ENCODE results near the gene MISP3.

Gene MISP3

DNA sequence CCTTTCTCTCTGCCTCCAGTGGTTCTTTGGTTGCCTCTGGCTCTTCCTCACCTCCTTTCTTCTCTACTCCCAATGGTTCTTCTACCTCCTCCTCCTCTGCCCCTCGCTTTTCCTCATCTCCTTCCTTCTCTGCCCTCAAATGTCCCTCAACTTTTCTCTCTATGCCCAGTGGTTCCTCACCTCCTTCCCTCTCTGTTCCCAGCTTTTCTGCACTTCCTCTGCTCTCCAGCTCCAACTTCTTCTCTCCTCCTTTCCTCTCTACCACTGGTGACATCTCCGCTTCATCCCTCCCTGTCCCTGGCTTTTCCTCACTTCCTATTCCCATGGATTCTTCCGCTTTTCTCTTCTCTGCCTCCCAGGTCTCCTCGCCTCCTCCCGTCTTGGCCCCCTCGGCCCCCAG, 18.5 kb upstream of the MISP3 start:
- DNase-seq, result no peak

DNA sequence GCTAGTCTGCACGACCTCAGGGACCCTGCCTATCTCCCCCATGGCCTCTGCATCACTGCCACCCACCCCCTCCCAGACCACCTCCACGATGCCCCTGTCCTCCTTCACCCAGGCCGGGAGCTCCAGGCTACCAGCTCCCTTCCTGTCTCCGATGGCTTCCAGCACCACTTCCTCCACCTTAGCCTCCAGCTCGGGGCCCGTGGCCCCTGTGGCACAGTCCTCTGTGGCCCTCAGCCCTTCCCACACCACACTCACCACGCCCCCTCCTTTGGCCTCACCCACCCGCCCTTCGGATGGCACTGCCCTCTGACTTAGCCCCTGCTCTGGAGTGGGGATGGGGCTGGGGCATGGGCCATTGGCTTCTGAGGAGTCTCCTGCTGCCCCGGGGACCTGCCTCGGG, 17.9 kb upstream of the MISP3 start:
- no peak for DNase-seq

DNA sequence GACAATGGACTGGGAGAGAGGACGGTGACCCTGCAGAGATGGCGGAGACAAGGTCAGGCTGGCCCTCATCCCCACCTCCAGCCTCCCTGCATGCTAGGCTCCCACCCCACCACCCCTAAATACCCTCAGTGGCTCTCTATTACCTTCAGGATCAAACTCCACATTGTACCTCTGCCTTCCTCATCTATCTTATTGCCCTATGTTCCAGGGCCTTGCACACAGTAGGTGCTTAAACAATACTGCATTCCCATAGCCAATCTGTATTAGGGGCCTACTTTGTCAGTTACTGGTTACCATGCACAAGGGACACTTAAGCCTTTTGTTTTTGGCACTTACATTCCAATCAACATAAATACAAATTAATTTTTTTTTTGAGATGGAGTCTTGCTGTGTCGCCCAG, 17.2 kb upstream of the MISP3 start:
- no peak for DNase-seq

DNA sequence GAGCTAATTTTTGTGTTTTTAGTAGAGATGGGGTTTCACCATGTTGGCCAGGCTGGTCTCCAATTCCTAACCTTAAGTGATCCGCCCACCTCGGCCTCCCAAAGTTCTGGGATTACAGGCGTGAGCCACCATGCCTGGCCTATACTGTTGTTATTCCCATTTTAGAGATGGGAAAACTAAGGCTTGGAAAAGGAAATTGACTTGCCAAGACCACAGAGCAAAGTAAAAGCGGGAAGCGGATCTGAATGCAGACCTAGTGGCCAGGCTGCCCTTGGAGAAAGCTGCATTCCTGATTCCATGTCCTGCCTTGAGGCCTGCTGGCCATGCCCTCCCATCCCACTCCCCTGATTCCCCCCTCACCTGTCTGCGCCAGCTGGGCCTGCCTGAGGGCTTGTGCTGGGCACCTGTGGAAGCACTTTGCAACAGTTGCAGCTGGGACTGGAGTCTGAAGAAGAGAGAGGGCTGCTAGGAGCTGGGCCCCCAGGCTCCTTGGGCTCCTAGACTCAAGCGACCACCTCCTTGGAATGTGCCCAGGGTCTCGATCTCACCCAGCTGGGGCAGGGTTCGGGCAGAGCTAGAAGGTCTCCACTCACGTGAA, 16.4 kb upstream of the MISP3 start:
- DNase-seq, result no peak

DNA sequence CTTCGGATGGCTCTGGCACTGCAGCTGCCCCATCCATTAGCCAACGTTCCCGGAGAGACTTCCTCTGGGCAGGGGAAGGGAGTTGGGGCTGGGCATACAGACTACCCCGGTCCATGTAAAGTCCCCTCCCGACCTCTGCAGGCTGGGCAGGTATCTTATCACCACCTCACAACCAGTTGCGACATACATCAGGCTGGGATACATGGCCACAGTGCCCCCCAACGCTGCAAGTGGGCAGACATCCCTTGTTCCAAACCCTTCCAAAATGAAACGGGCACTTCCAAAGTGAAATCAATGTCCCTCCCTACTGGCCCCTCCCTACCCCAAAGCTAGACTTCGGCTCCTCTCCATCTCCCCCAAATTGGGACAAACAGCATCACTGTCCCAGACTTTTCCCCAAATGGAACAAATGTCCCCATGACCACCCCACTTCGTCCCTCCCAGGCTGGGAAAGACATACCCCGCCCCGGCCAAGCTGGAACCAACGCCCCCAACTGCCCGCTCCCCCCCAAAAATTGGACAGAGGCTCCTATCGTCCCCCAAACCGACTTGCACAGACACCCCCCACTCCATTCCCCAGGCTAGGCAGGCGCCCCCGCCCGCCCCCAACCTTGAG, 15.7 kb upstream of the MISP3 start:
- DNase-seq, result no peak

DNA sequence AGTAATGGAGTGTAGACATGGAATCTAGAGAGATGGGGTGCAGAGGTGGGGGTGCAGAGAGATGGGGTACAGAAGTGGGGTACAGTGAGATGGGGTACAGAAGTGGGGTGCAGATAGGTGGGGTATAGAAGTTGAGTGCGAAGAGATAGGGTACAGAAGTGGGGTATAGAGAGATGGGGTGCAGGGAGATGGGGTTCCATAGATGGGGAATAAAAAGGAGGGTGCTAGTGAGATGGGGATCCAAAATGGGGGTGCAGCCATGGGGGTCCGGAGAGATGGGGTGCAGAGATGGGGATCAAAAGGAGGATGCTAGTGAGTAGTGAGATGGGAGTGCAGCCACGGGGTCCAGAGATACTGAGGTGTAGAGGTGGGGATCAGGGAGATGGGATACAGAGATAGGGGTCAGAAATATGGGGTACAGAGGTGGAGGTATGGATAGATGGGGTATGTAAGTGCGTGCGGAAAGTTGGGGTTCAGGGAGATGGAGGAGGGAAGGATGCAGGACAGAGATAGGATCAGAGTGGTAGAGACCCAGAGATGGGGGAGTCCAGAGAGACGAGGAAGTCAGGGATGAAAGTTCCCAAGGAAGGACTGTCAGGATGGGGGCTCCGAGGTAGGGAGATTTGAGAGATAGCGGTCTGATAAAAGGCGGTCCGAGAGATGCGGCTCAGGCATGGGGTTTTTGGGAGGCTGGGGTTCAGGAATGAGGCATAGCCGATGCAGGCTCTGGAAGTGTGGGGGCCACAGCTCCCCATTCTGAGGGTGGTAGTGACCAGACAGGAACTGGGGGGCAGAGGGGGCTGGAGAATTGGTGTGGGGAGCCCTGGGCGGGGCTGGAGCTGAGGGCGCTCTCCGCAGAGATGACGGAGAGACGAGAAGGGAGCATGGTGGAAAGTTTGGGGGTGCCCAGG, 14.1 kb upstream of the MISP3 start:
- no peak for DNase-seq

DNA sequence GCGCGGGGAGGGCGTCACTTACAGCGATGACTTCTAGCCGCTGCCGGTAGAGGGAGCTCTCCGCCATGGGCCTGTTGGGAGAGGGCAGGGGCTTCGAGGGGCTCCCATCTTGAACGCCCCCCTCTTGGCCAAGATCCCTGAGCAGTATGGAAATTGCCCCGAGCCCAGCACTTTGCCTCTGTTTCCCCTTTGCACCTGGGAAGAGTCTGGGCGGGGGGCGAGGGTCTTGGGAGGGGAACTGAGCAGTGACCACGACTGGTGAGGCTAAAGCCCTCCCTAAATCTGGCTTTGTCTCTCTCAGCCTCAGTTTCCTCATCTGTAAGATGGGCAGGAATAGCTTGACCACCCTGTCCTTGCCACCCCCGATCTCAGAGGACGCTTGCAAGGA, 13.5 kb upstream of the MISP3 start:
- DNase-seq, result peak; percentile 46

DNA sequence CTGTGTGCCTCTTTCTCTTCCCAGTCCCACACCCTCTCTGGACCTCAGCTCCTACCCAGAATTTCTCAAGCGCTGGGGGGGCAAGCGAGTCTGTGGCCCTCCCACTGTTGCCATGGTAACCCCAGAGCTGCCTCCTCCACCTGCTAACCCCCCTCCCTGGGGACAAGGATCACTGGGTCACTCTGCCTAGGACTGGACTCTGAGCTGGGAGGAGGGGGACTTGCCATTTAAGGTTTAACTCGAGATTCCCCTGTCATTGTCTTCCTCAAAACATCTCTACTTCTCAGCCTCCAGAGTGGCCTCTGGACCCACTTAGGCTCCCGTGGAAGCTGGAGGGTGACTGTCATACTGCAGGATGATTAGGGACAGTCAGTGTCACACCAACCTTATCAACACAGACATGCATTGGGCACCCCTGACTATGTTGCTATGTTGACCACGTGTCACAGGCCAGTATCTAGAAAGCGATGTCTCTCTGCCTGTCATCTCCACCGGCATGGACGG, 12.9 kb upstream of the MISP3 start:
- no peak for DNase-seq

DNA sequence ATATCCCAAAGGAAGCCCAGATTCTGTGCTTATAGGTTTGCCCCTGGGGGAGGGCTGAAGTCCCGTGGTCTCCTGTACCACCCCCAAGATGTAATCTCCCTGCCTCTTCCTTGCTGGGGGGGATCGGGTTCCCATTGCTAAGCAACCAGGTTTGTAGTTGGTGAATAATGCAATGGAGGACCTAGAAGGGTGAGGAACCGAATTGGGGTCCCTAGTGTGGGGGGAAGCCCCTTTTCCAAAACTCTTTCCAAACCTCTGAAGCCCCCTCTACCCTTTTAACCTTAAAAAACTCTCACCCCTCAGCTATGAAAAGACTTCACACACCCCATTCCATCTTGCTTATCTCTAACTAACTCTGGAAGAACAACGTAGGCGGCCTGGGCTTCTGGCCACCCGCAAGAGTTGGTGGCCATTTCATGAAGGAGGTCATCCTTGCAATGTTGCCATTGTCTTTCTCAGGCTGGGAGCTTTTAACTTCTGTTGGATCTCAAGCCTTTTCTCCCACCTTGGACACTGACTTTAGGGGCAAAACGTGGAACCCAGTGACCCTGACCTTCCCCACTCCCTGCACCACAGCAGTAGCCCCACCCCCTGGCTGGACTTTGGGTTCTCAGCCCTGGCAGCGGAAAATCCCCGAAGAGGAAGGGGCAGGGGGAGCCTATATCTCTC, 11.4 kb upstream of the MISP3 start:
- no peak for DNase-seq

DNA sequence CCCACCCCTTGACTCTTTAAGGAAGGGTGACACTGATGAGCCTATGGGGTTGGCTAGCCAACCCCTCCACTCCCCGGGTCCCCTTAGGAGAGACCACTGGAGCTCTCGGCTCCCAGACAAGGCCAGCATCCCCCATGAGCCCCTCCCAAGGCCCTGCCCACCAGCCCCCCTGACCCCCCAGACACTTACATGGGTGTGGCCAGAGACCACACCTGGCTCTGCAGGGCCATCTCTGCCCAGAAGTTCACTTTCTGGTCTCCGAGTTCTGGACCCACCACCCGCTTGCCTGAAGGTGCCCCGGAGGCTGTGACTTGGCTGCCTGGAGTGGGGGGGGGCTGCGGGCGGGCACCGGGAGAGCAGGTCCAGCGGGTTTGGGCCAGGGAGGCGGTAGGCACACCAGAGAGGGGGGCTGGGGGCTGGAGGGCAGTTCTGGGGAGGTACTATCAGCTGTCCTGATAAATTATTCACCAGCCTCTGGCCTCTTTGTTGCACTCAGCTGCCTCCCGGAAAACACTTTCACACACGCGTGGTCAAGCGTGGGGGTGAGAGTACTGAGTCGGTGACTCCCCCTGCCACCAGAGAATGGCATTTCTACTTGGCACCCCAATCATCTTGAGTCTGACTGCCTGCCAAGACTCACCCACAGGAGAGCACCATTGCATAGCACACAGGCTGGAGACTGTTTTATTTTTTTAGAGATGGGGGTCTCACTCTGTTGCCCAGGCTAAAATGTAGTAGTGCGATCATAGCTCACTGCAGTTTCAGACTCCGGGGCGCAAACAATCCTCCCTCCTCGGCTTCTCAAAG, 10.6 kb upstream of the MISP3 start, which contains the start of gene PALM3:
TSS of gene PALM3 (minus strand) at position 326 of the 807 bp plus-strand sequence. CDS start at position 230, 96 bp downstream.
- no peak for DNase-seq

DNA sequence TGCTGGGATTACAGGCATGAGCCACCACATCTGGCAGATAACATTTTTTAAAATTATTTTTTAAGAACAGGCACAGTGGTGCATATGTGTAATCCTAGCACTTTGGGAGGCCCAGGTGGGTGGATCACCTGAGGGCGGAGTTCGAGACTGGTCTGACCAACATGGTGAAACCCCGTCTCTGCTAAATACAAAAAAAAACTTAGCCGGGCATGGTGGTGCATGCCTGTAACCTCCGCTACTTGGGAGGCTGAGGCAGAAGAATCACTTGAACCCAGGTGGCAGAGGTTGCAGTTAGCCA, 10.1 kb upstream of the MISP3 start:
- no peak for DNase-seq

DNA sequence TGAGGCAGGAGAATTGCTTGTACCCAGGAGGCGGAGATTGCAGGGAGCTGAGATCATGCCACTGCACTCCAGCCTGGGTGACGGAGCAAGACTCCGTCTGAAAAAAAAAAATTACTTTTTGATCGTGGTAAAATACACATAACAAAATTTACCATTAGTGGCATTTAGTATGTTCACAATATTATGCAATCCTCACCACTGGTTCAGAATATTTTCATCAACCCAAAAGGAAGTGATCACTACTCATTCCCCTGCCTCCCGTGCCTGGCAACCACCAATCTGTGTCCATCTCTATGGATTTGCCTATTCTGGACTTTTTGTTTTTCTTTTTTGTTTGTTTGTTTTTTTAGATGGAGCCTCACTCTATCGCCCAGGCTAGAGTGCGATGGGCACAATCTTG, 9.5 kb upstream of the MISP3 start:
- DNase-seq, result no peak

DNA sequence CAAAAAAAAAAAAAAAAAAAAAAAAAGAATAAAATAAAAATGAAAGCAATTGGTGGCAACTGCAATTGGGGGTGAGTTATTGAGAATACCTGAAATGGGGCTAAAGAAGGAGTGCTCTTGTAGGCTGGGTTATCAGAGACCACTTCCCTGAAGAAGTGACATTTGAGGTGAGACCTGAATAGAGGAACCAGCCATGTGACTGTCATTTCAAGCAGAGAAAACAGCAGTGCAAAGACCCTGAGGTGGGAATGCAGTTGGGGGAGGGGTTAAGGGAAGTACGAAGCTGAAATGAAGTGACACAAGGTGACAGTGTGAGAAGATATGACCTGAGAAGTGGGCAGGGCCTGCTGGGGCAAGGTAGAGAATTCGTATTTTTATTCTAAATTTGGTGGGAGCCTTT, 6.5 kb upstream of the MISP3 start:
- no peak for DNase-seq

DNA sequence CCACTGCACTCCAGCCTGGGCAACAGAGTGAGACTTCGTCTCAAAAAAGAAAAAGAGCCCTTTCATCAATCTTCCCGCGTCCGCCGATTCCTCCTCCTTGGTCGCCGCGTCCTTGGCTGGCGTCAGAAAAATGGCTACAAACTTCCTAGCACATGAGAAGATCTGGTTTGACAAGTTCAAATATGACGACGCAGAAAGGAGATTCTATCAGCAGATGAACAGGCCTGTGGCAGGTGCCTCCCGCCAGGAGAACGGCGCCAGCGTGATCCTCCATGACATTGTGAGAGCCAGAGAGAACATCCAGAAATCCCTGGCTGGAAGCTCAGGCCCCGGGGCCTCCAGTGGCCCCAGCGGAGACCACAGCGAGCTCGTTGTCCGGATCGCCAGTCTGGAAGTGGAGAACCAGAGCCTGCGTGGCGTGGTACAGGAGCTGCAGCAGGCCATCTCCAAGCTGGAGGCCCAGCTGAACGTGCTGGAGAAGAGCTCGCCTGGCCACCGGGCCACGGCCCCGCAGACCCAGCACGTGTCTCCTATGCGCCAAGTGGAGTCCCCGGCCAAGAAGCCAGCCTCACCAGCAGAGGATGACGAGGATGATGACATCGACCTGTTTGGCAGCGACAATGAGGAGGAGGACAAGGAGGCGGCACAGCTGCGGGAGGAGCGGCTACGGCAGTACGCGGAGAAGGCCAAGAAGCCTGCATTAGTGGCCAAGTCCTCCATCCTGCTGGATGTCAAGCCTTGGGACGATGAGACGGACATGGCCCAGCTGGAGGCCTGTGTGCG, 2.1 kb upstream of the MISP3 start:
- DNase-seq, result no peak

DNA sequence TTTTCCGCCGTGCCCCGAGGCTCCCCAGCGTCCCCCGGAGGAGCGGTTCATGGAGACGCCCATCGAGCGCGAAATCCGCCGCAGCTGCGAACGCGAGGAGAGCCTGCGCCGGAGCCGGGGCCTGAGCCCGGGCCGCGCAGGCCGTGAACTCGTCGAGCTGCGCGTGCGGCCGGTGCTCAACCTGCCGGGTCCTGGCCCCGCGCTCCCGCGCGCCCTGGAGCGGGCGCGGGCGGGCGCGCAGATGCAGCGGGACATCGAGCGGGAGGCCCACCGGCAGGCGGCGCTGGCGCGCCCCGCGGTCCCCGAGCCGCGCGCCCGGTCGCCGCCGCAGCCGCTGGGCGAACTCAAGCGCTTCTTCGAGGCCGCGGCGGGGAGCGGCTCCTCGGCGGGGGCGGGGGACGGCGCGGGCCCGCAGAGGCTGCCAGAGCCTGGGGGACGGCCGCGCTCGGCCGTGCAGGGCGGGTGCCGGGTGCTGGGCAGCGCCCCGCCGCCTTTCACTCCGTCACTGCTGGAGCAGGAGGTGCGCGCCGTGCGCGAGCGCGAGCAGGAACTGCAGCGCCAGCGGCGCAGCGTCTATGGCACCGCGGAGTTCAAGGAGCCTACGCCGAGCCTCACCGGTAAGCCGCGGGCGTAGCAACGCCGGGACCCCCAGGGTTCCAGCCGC, 807 bp downstream of the MISP3 start:
- DNase-seq, result peak; percentile 67

DNA sequence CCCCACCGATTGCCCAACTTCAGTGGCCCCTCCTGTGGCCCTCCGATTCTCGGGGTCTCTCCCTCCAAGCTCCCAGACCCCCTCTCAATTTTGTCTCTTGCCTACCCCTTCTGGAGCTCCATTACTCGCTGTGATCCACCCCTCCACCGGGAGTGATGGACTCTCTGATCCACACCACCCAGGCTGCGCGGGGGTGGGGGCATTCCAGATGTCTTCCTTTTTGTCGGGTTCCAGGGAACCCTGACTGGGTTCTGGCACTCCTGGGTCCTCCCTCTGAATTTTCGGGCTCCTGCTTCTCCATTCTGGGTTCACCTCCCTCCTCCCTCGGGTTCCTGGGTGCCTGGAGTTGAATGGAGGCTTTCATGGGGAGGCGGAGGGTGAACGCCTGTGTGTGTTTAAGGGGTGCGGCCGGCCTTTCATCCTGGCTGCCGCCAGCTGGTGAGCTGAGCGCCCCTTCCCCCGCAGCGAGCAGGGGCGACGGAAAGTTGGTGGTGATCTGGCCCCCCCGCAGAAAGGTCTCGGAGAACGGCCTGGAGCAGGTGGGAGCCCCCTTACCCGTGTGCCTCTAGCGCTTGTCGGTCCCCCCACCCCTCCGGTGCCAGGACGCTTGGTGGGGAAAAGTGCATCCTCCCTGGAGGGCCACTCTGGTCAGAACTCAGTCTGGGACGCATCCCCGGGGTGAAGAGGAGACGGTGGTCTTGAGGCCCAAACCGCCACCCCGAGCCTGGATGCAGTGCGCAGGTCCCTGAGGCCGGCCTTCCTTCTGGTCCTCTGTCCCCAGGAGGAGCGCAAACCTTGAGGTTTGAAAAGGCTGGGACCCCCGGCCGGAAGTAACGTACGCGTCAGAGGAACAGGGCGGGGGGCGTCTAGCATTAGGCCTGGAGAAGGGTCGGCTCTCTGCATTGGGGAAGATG, 1.6 kb downstream of the MISP3 start:
- DNase-seq, result peak; percentile 20

DNA sequence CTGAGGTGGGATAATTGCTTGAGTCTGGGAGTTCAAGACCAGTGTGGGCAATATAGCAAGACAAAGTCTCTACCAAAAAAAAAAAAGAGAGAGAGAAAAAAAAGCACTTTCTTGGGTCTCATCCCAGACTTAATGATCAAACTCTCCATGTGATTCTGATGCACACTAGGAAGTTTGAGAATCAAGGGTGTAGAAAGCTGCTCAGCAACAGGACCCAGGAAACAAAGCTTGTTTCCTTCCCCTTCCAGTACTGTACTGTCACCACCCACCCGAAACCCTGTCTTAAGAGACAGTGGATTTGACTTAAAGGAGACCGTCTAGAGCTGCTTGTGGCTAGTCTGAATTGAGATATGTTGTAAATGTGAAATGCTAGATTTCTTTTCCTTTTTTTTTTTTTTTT, 5.8 kb downstream of the MISP3 start:
- no peak for DNase-seq

DNA sequence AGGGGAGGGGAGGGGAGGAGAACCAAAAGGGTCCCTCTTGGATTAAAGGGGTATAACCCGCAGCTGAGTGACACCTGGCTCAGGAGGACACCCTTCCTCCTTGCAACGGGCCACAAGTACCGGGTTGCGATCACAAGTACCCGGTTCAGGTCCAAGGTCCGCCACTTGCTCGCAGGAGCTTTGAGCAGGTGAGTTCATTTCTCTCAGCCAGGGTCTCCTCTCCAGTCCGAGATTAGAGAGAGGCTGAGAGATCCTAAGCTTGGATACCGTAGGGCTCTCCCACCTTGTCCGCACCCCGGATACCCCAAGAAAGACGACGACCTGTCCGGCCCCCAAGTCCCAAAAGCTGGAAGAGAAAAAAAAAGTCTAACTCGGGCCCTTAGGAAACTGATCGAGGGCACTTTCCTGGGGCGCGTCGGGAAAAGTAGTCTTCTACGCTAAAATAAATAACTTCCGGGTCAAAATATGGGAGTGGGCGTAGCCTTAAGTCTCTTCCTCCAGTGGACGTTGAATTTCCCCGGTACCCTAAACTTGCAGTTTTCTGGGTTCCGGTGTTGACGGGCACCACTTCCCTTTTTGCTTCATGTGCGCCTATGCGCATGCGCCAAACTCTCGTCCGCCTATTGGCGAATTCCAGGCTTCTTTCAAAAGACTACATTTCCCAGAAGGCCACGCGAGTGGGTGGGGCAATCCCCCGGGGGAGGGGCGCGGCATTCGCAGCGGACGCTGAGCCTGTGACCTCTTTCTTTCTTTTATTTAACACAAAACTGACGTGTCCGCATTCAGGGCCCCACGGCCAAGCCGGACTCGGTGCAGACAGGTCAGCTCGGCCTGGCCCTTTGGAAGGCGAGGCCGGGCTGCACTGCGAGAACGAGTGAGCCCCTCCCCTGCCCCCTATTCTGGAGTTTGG, 8.6 kb downstream of the MISP3 start:
- DNase-seq, result peak; percentile 99
